HG03575 (cell line): ENCODE measurements around the gene KATNAL1.

ENCODE experiments used
- ATAC-seq: cut with Tn5 transposase; IDR thresholded peaks from one replicate; pipeline ENCODE4 v1.9.1; 2021; ENCODE audit not compliant: unreplicated experiment, insufficient number of reproducible peaks, low FRiP score; ENCODE audit errors: extremely low read depth

The KATNAL1 gene

GRCh38 chr13:30247406-30247805 lies 59.9 kb downstream of the KATNAL1 start:
- ATAC-seq, result no peak

- no peak for ATAC-seq
These were observed 65.8 kb downstream of the KATNAL1 start for GRCh38 chr13:30241532-30241931.

GRCh38 chr13:30240608-30241007 lies 66.7 kb downstream of the KATNAL1 start:
- no peak for ATAC-seq

DNA sequence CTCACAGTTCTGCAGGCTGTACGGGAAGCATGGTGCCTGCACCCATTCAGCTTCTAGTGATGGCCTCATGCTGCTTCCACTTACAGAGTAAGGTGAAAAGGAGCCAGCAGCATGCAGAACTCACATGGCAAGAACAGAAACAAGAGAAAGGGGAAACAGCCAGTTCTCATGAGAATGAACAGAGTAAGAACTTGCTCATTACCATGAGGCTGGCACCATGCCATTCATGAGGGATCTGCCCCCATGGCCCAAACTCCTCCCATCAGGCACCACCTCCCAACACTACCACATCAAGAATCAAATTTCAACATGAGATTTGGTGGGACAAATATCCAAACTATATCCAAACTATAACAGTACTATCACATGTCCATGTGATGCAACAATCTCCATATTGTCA lies 72.1 kb downstream of the KATNAL1 start:
- no peak for ATAC-seq

DNA sequence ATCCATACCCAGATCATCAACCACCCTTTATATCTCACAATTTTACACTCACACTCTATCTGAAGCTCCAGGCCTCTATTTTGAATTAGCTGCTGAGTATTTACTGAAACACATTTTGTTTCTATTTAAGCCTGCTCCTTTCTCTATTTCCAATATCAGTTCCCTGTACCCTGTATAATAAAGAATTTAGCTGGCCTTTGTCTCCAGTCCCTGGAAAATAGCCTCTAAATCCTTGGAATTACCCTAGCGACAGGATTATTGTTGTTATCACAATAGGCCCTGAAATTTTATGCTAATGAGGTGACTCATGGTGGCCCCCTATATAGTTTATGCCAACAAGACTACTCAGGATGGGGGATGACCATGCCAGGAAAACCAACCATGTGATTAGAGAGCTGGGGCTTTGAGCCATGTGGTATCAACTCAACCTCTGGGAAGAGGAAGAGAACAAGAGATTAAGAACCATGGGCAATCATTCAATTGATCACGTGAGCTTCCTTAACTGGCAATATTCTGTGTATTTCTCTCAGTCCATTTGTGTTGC lies 72.7 kb downstream of the KATNAL1 start:
- ATAC-seq, result no peak

DNA sequence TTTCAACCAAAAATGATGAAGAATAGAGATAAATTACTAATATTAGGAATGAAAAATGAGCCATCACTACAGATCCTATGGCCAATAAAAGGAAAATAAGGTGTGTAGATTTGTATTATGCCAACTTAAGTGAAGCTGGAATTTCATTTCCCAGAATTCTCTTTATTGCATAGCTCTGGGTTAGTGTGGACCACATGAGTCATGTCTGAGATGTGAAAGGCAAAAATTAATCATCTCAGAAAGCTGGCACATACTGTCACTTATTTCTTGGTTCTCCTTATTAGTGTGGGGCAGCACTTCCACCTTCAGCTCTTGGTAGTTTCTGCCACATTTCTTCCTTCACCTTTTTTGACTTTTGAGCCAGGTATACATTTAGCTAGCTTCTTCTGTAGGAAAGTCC lies 82.6 kb downstream of the KATNAL1 start:
- no peak for ATAC-seq

DNA sequence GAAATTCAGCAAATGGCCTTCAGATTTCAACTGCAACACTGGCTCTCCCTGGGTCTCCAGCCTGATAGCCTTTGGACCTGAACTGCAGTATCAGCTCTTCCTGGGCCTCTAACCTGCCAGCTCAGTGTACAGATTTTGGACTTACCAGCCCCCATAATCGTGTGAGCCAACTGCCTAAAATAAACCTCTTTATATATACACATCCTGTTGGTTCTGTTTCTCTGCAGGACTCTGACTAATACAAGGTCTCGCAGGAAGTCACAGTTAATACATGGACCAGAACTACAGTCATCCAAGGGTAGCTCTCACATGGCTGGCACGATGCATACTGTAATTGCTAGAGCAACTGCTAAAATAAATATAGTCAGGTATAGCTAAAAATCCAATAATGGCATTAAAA lies 85.1 kb downstream of the KATNAL1 start:
- ATAC-seq, result no peak

DNA sequence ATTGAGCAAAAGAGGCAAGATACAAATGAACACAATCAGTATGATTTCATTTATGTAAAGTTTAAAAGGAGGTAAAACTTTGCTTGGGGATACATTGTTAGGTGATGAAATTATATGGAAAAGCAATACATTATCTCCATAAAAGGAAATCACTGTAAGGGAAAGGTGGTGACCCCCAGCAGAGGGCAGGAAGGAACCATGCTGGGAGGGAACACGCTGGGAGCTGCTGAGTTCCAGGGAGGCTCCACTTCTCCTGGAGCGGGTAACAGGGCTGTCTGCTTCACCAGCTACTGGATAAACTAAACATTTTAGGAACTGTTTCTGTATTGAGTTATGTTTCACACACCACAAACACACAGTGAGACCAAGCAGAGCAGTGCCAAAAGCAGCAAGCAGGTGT lies 91.2 kb downstream of the KATNAL1 start:
- ATAC-seq, result no peak

DNA sequence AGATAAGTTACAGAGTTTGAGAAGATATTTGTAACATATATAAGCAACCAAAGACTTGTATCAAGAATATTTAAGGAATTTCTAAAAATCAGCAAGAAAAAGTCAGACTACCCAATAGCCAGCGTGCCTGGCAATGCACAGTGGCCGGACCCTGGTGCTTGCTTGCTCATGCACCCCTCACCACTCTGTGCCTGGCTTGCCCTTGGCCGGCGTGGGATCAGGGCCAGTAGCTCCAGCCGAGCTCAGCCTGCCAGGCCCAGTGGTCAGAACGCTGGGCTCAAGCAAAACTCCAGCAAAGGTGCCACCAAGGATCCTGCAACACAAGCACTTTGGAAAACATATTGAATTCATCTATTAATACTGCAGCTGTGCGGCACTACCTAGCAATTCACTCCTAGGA lies 95.1 kb downstream of the KATNAL1 start:
- ATAC-seq, result no peak

GRCh38 chr13:30211745-30212144 lies 95.6 kb downstream of the KATNAL1 start:
- ATAC-seq, result no peak

- no peak for ATAC-seq
These were observed 102.8 kb downstream of the KATNAL1 start for GRCh38 chr13:30204564-30204963.

DNA sequence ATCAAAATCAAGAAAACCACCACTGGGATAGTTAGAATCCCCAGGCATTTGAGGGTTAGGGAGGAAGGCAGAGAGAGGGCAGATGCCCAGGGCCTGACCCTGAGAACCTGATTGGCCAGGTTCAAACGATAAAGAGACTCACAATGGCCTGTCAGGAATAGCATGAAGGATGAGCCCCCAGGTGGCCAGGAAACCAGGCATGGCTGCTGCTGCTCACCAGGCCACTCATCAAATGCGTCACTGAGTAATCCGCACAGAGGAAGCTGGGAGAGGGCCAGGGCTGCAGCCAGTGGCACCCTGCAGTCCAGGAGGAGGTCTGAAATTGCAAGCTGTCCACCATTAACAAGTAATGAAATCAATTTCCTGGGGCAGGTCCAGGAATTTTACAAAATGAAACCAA lies 111.3 kb downstream of the KATNAL1 start:
- ATAC-seq, result no peak

DNA sequence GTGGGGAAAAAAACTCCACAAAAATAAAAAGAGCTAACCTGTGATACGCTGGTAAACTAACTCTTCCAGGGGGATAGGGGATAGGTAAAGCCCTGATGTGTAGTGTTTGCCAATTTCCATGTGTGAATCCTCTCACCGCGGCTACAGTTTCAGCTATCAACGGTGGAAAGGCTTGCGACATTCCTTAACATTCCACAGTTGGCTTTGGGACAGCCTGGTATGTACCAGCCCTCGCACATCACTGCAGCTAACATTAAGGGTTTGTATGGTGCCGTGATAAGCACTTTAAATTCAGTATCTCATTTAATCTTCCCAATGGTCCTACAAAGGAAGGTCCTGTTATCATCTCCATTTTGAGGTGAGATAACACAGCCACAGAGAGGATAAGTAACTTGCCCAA lies 112.4 kb downstream of the KATNAL1 start:
- ATAC-seq, result no peak

DNA sequence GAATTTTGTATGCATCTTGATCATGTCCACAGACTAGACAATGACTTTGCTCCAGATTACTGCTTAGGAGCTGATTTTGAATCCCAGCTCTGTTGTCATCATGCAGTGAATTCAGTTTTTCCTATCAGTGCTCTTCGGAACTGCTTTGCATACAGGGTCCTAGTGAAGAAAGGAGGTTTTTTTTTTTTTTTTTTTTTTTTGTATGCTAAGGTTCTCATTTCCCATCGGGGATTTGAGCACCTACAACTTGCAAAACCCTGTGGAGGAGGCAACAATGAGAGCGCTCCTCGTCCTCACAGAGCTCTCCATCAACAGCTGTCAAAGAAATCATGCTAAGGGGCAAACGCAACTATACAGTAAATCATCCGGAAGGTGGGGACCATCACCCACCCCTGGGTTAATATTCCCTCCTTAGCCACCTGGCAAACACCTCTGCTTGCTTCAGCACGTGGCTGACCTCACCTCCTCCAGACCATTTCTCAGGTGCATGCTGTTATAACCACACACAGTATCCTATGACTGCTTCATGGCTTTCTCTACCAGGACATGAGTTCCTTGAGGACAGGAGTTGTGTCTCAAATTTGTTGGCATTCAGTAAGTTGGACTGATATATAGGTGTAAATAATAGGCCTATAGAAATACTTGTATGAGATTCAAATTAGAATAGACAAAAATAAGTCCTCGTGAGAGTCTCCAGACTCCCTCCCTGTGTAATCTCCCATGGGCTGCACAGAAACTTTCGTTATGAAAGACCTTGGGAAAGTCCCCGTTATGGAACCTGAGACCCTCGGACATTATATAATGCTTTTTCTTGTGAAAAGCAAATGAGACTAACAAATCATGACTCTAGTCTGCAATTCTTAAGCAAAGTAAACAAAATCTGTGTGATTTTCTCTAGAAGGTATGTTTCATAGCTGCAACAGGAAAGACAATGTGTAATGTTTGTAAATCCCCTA lies 113.8 kb downstream of the KATNAL1 start:
- no peak for ATAC-seq

- ATAC-seq, result no peak
These were observed 114.8 kb downstream of the KATNAL1 start for GRCh38 chr13:30192320-30193093.

GRCh38 chr13:30191491-30192100 lies 115.8 kb downstream of the KATNAL1 start:
- no peak for ATAC-seq

DNA sequence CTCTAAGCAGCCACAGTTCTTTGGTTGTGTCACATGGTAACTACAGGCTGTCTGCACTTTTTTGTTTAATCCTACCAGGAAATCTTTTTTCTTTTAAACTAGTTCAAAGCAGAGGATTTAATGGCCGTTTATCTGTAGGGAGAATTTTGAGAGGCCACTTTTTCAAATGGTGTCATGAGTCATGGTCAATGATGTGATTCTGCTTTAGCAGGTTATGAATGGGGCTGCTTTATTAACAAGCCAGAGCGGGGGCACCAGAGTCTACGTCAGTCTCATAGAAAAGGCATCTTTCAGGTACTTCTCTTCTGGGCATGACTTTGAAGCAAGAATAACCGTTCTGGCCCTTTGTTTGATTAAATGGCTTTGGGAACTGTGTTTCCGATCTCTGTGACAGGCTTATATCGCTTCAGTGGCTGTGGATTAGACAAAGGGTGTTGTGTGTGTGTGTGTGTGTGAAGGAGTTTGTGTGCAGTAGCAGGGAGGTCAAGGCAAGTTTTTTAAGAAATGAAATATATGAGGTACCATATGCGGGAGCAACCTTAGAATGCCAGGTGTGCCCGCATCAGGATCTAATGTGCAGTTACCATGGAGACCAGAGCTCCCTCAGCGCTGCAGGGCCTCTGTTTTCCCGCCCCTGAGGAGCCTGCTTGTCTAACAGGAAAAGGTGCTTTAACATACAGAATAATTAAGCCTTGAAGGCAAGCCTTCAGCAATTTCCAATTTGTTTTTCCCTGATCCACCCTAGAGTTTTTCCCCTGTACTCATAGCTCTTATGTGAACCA lies 120.5 kb downstream of the KATNAL1 start:
- no peak for ATAC-seq

GRCh38 chr13:30181888-30182651 lies 125.3 kb downstream of the KATNAL1 start:
- no peak for ATAC-seq
